Fibroblast of the aortic adventitia (primary cell): Measurements from ENCODE around the gene RMI2. TPM values are rescaled to one million over a fixed set of nuclear protein-coding genes. Genes with fewer than 3 reads are reported as not detected.
"Not testable (repeated sequence)": the region's sequence is repeated elsewhere in the genome, so short reads cannot be mapped to it uniquely, and the experiment has no call there.

Source experiments
- DNase-seq: peaks from one replicate; pipeline ENCODE4 v3.0.0-alpha.2; 2010; ENCODE audit warnings: low read depth
- H3K4me3 ChIP-seq: 2 replicates; pipeline ENCODE4 v1.5.1; 2011; ENCODE audit warnings: low read depth, mild to moderate bottlenecking, control low read depth, low read length, moderate library complexity
- CTCF ChIP-seq: IDR thresholded peaks from 2 replicates; pipeline ENCODE4 v1.5.1; 2011; ENCODE audit warnings: mild to moderate bottlenecking, low read length, control low read depth, inconsistent platforms; ENCODE audit not compliant: insufficient read depth
- total RNA-seq: library from RNA; depleted of rRNA; stranded (reverse); fragments of >200 nt; gene quantifications from 2 replicates; pipeline ENCODE4 v1.2.3, GENCODE V29; 2012; ENCODE audit warnings: low replicate concordance

Gene RMI2
- total RNA-seq, 1 donor, result 24.4 TPM

GRCh38 chr16:11377154-11377553 is 31.9 kb downstream of the RMI2 start:
- DNase-seq, result no peak
- H3K4me3 ChIP-seq, result no peak overlapping the region
- TF ChIP-seq CTCF, result no peak

- DNase-seq, H3K4me3 ChIP-seq: not testable (repeated sequence)
These were observed 33.7 kb downstream of the RMI2 start for GRCh38 chr16:11378951-11379350.

- TF ChIP-seq CTCF, result no peak
- no peak overlapping the region for H3K4me3 ChIP-seq
- DNase-seq, result peak; percentile 42
These were observed 34.2 kb downstream of the RMI2 start for GRCh38 chr16:11379420-11379819.

GRCh38 chr16:11380836-11381235 is 35.6 kb downstream of the RMI2 start:
- no peak for TF ChIP-seq CTCF
- DNase-seq, result no peak
- H3K4me3 ChIP-seq, result no peak overlapping the region

GRCh38 chr16:11383481-11384183 is 38.4 kb downstream of the RMI2 start:
- H3K4me3 ChIP-seq, result no peak overlapping the region
- no peak for TF ChIP-seq CTCF
- DNase-seq, result no peak

GRCh38 chr16:11384184-11384955 is 39.1 kb downstream of the RMI2 start:
- DNase-seq, result no peak
- no peak overlapping the region for H3K4me3 ChIP-seq
- no peak for TF ChIP-seq CTCF

- TF ChIP-seq CTCF, result no peak
- no peak for DNase-seq
- H3K4me3 ChIP-seq, result no peak overlapping the region
These were observed 39.8 kb downstream of the RMI2 start for GRCh38 chr16:11384956-11385586.
